Measurements from ENCODE around the gene SDC4. TPM values are rescaled to one million over a fixed set of nuclear protein-coding genes. Genes with fewer than 3 reads are reported as not detected.

SDC4 gene
- total and polyA plus RNA-seq, 10 of the 15 experiments (the other 5 are each of a cell fraction or from before 2014, with no cell fraction given), result 0.52 to 11.3 (median 1.4) TPM

GRCh38 chr20:45359406-45360148, 11.4 kb upstream of the SDC4 start (continued):
- peak; percentile 24 to 42; a peak in 1 of 4 replicates for TF ChIP-seq IKZF2 (IDR thresholded peaks at IDR 0.05)

DNA sequence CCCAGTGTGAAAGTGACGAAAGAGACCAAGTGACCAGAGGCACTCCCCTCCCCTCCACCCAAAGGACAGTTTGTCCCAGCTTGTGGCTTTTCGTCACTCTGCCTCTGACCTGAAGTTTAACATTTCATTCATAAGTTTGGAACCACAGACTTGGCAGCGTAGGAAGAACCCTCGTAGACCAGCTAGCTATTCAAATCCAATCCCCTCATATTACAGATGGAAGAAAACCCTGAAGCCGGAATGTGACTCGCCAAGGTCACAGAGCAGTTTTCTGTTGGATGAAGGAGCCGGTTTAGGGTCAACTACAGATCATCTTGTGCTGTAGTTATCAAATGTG, 10.8 kb upstream of the SDC4 start:
- H3K4me2 ChIP-seq (ENCODE audit: control insufficient read depth, insufficient read depth), result no peak overlapping the region
- H2AFZ ChIP-seq (ENCODE audit: control insufficient read depth, low read depth, low read length), result no peak overlapping the region
- CTCF ChIA-PET, result interaction anchor here (1.2 to 19.4 kb wide), 6 partner anchors 12 to 92 kb away, joined by 3 to 685 read pairs (median 77); no protein-coding TSS in a partner anchor
- no peak overlapping the region for H3K9ac ChIP-seq (ENCODE audit: control insufficient read depth, insufficient read depth, low read length)
- POLR2A ChIA-PET, result no interaction called here
- in situ Hi-C loops (cut with MboI) (no loop called here), intact Hi-C loops (cut with micrococcal nuclease; ENCODE audit: unreplicated experiment) (no loop called here)
- H3K4me3 ChIP-seq, result no peak overlapping the region
- H3K4me1 ChIP-seq (ENCODE audit: control insufficient read depth, insufficient read depth, low read length), result peaks cover 22% of the 10 kb centered on the region
- WGBS (ENCODE audit: insufficient coverage, insufficient replicate concordance, low lambda C conversion rate, missing lambda C conversion rate), result 55% methylated on average over 7 of the region's 7 CpGs
- DNase-seq (ENCODE audit: low read depth, low spot score), result no peak
- no peak overlapping the region for H3K27ac ChIP-seq (ENCODE audit: control insufficient read depth, insufficient read depth)
- RAD21 ChIA-PET (ENCODE audit: unreplicated experiment), result interaction anchor here (1.0 to 17.6 kb wide), 5 partner anchors 9 to 91 kb away, joined by 3 to 394 read pairs (median 4); partner anchors contain the start of gene SDC4
- H3K79me2 ChIP-seq (ENCODE audit: control insufficient read depth, insufficient read depth, low read length), result peaks cover 6% of the 10 kb centered on the region
- TF ChIP-seq MTA3 (IDR thresholded peaks at IDR 0.05; ENCODE audit: borderline replicate concordance, low read length) (no peak), TCF7 (IDR thresholded peaks at IDR 0.05; ENCODE audit: borderline replicate concordance) (no peak), CHD4 (IDR thresholded peaks at IDR 0.05) (no peak), IRF4 (IDR thresholded peaks at IDR 0.05; ENCODE audit: low read depth, low read length) (no peak), SMARCA5 (IDR thresholded peaks at IDR 0.05) (no peak)
- TF ChIP-seq, protein P1, sequence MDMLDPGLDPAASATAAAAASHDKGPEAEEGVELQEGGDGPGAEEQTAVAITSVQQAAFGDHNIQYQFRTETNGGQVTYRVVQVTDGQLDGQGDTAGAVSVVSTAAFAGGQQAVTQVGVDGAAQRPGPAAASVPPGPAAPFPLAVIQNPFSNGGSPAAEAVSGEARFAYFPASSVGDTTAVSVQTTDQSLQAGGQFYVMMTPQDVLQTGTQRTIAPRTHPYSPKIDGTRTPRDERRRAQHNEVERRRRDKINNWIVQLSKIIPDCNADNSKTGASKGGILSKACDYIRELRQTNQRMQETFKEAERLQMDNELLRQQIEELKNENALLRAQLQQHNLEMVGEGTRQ (IDR thresholded peaks at IDR 0.05; ENCODE audit: borderline replicate concordance, low read depth, low read length), result no peak
- no peak for FAIRE-seq
- no peaks in the 10 kb centered on the region for H4K20me1 ChIP-seq (ENCODE audit: control insufficient read depth, insufficient read depth)
- no peaks in the 10 kb centered on the region for H3K36me3 ChIP-seq (ENCODE audit: control insufficient read depth in 2 of 2, insufficient read depth in 2 of 2, low read length in 1 of 2)
- SMC1A ChIA-PET (ENCODE audit: uncharacterized antibody, unreplicated experiment), result interaction anchor here (0.9 to 19.8 kb wide), 6 partner anchors 10 to 412 kb away, joined by 3 to 440 read pairs (median 4); no protein-coding TSS in a partner anchor
- BruUV-seq (replicated peaks), result no TSS peak
- no peak for ATAC-seq
- H3K9me3 ChIP-seq (replicated peaks; ENCODE audit: control insufficient read depth, insufficient read depth, low read length), result no peaks in the 10 kb centered on the region
- H3K27me3 ChIP-seq (replicated peaks in 1 of 2; ENCODE audit: control insufficient read depth in 2 of 2, insufficient read depth in 2 of 2, low read length in 1 of 2), result no peaks in the 10 kb centered on the region

Measured in GM12878 (cell line).